CD4-positive, alpha-beta T cell treated with Interferon alpha-2 for 1 hour (primary cell): Measurements from ENCODE around the gene TBC1D9.
"Not testable (repeated sequence)": the region's sequence is repeated elsewhere in the genome, so short reads cannot be mapped to it uniquely, and the experiment has no call there.

Source experiments
- DNase-seq, 2 donors: peaks; one replicate each; pipeline ENCODE4 v3.0.0-alpha.2; 2020 to 2022

TBC1D9 gene

DNA sequence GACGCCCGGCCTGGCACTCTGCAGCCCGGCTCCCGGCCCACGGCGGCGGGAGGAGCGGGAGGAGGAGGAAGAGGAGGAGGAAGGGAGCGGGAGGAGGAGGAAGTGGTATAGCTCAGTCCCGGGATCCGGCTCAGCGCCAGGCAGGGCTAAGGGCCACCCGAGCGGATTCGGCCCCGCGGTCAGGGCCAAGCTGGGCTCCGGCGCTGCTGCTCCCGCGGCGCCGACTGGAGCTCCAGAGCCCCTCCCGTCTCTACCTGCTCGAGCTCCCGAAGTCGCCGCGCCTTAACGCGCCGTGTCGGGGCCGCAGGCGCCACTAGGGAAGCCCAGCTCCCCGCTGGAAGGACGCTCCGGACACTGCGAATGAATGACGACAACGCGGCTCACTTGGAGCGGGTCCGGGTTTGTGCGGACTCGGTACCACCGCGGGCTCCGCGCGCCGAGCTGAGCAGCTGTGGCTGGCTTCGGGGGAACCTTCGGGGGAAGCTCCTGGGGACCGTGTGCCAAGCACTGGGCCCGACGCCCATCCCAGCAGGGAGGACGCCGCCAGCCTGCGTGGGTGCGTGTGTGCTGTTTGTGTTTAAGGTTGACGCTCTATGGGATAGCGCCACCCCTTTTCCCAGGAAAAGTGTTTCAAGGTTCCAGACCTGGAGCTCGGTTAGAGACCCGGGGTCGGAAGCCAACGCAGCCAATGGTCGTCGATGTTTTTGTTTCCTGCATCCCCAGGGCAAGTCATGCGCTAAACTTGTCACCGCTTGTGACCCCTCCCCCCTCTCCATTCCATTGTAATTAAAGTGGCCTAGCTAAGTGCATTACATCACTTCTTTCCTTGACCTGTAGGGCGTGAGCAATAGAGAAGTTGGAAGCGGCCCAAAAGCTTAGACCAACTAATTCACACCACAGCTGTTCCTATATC, at the start of gene TBC1D9:
TBC1D9 (minus strand) TSS at position 67 of the 913 bp plus-strand sequence. CDS start 340 bp downstream, outside the sequence.
- peak; percentile 28 to 77 for DNase-seq

DNA sequence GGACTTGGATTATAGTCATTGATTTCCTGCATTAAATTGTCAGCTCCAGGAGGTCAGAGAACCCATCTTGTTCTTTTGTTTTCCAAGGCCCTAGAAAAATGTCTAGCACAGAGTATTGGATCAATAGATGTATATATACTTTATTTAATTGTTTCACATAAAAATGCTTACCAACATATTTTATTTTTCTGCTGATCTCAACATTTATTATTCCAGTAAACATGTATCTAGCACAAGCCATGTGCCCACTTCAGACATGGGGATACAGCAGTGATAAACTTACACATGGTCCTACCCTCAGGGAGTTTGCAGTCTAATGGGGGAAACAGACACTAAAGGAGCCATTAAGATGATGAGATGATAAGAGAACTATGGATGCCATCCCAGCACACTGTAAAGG, 49.1 kb upstream of the TBC1D9 start:
- DNase-seq: no peak

DNA sequence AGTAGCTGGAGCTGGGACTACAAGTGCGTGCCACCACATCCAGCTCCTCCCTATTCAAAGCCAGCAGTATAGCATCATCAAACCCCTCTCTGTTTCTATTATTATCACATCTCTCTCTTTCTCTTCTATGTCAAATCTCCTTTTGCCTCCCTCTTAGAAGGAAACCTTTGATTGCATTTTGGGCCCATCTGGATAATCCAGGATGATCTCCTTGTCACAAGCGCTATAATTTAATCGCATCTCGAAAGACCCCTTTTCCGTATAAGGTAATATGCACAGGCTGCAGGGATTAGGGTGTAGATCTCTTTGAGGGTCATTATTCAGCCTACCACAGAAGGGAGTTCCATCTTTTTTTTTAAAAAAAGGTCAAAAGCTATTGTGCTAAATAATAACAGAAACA, 46.4 kb upstream of the TBC1D9 start:
- no peak for DNase-seq

DNA sequence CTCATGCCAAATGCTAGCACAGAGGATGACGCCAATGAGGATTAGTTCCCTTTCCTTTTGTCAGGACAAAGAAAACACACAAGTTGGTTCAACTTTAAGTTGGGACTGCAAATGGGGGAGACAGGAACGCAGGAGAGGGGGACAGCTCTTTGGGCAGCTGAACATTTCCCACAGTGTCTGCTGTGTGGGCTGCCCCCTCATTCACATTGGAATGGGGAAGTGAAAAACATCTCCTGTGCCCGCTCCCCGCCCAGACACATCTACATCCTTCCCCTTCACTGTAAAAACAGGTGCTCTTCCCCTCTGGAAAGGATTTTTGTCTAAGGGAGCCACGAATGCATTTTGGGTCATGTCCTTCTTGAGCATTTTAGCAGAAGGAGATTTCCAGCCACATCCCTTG, 44.5 kb upstream of the TBC1D9 start:
- DNase-seq: peak in 1 of 2 donors; percentile 14

DNA sequence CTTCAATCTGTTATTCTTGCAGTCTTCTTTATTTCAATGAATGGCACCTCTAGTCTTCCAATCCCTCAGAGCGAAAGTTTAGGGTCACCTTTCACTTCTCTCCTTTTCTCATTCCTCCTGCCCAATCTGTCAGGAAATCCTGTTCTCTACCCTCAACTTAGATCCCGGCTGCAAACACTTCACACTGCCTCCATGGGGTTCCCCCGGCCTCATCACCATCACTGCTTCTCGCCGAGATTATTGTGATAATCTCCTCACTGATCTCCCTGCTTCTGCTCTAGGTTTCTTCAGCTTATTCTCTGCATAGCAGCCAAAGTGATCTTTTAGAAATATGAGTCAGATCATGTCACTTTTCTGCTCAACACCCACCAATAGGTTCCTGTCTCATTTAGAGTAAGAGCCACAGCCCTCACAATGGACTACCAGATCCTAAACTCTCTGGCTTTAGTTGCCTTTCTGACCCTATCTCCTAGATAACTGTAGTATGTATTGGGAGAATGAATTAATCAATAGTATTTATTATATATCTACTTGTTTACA, 43.6 kb upstream of the TBC1D9 start:
- DNase-seq: no peak

DNA sequence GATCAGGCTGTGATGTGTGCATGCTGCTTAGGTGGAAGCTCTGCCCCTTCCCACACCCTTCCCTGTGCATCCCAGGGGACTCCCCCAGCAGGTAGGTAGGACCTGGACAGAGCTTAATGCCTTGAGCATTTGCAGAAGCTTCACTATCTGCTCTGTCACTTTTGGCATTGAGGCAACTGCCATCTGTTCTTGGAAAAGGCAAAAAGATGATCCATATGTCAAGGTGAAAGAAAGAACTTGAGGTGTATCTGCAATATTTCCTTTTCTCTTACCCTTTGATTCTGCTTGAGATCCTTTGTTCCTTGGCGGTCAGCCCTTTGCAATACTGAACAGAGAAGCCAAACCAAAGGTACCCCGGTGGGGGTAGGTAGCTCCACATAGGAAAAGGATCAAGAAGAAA, 37.1 kb upstream of the TBC1D9 start:
- DNase-seq: no peak

DNA sequence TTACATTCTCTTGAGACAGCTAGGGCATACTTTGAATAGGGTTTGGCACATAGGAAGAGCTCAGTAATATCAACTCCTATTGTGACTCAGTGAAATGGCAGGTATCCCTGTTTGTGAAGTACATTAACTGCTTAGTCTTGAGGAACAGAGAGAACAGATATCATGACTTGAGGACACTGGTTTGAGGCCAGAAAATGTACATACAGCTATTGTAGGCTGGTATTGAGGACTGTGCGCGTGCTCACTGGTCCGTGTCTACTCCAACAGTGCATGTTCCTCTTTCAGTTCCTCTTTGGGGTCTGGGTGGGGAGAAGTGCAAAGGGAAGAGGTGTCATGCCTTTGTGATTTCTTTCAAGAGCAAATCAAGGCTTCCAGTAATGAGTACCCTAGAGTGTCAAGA, 34.6 kb upstream of the TBC1D9 start:
- DNase-seq: peak; percentile 13 to 77

DNA sequence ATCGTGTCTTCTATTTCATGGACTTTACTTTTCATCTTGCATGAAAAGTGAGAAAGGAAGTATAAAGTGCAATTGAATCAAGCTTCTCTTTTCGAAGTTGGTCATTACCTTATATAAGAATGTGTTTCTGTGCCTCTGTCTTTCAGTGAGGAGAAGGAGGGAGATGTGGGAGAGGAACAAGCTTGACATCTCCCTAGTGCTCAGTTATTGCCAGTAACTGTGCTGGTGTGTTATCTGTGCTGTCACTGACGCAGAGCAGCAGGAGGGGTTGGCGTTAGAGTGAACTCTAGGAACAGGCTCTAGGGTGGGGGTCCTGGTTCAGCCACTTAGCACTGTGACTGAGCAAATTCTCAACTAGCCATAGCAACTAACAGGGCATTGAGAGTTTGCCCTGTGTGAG, 34.0 kb upstream of the TBC1D9 start:
- DNase-seq: no peak

DNA sequence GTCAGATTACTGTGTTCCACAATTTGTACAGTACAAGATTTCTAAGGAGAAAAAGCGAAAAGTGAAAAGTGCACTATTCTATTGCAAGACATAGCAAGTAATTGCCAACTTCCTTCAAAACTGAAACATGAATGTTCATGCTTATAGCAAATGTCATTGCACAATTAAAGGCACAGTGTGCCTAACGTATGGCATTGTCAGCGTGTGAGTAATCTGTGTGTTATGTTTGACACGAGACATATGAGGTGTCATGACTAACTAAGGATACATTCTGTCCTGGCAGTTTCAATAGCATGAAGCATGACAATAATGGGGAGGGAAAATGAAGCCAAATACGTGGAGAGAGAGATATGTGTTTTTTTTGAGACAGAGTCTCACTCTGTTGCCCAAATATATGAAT, 33.6 kb upstream of the TBC1D9 start:
- DNase-seq: peak in 1 of 2 donors; percentile 15

DNA sequence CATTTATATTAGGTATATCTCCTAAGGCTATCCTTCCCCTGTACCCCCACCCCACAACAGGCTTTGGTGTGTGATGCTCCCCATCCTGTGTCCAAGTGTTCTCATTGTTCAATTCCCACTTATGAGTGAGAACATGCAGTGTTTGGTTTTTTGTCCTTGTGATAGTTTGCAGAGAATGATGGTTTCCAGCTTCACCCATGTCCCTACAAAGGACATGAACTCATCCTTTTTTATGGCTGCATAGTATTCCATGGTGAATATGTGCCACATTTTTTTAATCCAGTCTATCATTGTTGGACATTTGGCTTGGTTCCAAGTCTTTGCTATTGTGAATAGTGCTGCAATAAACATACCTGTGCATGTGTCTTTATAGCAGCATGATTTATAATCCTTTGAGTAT, 26.6 kb upstream of the TBC1D9 start:
- DNase-seq: not testable (repeated sequence)

DNA sequence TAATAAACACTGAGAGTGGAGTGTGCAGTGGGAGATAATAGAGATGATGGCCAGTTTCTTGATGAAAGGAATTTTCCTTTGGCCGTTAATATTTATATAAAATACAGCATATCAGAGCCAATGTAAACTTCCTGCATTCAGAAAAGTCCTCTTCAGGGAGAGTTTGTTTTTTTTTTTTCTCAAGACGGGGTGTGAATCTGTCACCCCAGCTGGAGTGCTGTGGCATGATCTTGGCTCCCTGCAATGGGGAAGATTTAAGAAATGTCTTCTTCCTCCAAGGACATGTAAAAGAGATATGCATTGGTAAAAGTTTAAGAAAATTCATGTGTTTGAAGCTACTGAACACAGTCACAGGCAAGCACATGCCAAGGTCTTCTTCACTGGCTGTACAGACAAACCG, 25.4 kb upstream of the TBC1D9 start:
- no peak for DNase-seq

DNA sequence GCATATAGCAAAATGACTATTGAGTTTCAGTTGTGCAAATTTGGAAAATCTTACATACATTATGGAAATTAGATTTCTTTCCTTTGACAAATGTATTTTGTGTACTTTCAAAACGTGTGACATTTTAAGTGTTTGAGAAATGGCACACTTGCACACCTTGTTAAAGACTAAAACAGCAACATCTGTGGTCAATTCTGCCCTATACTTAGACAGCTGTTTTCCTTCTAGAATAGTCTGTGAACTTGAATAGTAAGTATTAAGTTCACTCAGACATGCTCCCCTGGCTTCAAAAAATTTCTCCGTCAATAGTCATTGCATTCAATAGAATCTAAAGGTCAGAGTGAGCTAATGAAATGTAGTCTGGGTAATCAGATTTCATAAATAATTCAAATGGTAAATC, 21.7 kb upstream of the TBC1D9 start:
- no peak for DNase-seq

DNA sequence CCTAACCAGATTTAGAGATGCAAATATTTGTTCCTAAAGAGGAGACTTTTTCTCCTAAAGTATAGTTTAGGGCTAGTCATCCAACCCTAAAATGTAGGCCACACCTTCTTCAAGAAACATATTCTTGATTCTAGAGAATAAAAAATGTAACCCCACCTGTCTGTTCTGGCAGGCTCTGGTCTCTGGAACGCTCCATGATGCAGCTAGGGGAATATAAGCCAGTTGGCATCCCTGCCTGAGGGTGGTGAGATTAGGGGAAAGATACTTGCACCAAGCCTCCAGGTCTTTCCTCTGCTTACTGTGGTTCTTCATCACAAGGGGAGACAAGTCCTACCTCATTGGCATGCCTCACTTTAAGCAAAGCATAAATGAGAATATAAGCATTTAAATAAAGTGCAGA, 21.2 kb upstream of the TBC1D9 start:
- DNase-seq: no peak

DNA sequence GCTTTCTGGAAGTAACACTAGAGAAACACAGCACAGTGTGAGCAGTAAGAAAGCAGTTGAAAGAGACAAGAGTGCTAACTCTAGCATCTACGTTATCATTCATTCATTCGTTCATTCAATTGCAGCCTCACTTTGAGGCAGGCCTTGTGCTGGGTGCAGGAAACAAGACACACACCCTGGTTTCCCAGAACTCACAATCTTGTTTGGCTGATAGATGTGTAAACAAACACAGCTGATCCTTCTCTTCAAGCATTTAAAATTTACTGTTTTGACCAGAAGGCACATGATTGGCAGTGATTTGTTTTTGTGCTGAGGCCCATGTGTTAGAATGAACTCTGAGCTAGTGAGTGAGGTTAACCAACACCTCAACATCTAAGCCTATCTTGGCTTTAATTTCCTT, 20.4 kb upstream of the TBC1D9 start:
- DNase-seq: no peak

DNA sequence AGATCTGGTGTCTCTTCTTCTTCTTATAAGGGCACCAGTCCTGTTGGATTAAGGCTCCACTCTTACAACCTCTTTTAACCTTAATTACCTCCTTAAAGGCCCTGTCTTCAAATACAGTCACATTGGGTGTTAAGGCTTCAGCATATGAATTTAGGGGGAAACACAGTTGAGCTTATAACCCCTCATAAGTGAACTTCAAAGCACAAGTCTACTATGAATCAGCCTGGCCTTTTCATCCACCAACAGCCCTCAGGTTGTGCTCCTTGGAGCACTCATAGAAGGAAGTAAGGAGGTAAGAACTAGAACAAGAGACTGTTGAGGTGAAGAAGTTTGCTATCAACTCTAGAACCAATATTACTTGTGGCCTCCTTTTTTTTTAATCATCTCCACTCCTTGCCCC, 18.8 kb upstream of the TBC1D9 start:
- no peak for DNase-seq

DNA sequence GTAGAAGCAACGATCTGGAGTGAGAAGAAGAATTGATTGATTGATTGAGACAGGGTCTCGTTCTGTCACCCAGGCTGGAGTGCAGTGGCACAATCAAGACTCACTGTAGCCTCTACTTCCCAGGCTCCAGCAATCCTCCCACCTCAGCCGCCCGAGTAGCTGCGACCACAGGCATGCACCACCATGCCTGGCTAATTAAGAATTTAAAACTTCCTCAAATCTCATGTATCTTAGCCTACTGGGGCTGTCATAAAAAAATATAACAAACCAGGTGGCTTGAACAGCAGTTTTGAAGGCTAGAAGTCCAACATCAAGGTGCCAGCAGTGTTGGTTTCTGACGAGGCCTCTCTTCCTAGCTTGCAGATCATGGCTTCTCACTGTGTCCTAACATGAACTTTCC, 18.3 kb upstream of the TBC1D9 start:
- no peak for DNase-seq

DNA sequence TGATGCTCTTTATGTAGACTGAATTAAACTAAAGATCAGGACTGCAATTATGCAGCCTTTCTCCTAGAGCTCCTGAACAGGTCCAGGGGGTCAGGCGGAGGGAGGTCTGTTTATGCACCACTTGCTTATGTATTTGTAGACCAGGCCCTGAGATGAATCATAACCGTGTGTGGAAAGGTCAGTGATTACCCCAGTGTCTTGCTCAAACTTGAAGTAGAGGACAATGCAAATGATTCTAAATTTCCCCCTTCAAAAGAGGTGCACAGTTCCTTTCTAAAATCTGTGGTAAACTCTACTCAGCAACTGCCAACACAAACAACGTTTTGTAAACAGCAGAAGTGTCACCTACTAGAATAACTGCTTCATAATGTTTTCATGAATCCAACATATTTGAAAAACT, 13.0 kb upstream of the TBC1D9 start:
- DNase-seq: no peak

DNA sequence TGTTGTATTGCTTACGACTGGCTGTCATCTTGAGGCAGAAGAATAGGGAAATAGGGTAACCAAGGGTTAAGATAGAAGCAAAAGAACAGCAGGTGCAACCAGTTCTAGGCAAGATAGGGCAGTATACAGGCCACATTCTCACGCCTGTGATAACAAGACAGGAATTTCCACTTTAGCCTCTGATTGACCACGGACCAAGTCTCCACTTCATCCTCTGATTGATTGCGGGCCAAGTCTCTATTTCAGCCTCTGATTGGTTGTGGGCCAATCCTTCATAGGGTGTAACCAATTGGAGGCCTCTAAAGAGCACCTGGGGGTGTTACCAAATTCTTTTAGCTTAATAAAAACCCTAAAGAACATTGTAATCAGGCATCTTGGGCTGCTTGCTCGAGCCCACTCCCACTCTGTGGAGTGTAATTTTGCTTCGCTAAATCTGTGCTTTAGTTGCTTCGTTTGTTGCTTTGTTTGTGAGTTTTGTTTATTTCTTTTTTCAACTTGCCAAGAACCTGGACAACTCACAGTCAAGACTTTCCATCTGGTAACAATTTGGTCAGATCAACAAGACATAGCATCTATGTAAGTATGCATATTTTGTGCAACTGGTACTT, 8.7 kb upstream of the TBC1D9 start:
- DNase-seq: no peak

DNA sequence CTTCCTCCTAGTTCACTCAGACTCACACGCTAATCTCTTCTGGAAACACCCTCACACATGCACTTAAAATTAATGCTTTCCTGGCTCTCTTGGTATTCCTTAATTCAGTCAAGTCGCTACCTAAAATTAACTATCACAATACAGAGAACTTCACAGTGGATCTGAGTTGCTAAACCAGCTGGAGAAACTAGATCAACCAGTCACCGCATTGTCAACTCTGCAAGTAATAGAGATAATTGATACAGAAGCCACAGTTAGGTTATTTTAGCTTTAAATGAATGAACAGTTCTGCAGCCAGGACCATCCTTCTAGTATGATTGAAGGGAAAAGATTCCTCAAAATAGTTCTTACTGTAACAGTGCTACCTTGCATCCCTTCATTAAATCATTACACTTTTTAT, 6.0 kb upstream of the TBC1D9 start:
- DNase-seq: no peak

DNA sequence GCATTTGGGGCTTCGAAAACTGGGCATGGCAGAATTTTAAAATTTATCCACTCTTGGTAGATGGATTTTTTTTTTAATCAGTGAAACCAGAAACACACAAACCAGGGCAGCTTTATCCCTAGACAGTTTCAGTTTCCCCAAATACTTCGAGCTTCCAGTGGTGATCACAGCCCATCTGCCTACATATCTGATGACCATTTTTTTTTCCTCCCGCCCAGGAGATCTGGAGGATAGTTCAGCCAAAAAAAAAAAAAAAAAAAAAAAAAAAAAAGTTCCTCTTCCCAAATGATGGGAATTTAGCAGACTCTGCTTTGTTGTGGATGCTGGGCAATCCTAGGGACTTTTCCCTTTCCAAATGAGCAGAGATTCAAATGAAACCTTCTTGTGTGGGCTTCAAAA, 1.0 kb upstream of the TBC1D9 start:
- DNase-seq: no peak

DNA sequence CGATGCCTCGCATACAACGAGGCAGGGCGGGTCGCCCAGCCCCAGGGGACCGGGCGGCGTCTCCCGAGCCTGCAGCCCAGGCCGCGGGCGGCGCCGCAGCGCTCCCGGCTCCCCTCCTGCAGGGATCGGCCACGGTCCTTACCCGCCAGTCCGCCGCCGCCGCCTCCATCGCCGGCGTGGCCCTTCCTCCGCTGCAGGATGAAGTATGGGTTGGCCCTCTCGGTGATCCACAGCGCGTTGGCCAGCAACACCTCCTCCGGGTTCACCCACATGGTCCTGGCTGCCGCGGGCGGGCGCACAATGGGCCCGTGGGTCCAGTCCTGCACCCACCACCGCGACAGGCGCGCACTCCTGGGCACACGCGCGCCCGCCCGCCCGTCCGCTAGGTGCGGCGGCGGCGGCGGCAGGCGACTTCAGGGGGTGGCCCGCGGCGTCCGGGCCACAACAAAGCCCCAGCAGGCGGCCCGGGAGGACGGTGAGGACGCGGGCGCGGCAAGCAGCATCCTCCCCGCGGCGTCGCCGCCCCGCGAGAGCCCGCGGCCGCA, 339 bp downstream of the TBC1D9 start:
- DNase-seq: peak in 1 of 2 donors; percentile 14

DNA sequence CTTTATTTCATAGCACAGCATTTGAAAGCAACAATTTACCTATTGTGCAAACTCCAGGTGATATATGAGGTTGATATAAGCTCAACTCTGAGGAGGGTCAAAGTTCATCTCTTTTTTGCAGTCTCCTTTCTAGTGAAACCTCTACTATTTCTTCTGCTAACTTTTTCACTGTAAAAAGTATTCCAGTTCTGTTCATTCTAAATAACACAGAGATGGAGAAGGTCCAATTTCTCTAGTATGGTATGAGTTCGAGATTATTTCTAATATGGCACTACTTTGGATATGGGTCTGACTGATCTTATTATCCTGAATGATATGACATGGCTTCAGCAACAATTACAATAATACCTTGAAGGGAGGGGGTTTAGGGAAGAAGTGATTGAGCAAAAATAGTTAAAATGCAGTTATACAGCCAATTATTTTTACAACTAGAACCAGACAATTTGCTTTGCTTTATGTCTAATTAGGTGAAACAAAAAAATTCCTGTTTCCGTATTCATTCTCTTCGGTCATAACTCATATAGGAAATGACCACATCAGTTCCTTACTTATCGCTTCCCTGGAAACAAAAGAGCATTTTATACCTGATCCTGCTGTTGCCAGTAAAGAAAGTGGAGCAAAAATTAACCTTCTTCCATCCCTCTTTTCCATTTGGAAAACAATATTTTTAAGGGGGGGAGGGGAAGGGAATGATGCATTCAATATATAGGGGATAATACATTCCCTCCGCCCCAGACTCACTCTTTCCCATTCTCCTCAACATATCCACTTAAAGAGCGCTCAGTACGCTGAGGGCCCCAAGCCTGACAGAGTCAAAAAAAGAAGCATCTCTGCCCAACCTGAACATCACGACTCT, 1.0 kb downstream of the TBC1D9 start:
- DNase-seq: no peak

DNA sequence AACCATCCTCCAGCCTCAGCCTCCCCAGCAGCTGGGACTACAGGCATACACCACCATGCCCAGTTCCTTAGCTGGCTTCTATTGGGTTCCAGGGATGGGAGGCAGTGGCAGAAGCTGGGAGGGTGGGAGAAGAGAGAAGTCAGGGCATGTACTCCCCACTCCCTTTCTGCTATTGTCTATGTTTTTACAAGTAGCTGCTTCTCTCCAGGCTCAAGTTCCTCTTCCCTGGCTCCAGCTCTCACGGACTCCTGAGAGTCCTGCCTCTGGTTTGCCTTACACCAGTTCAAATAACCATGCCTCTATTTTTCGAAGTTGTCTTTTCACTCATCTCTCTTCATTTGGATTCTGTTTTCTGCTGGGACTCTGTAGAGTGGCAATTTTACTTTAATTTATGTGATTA, 2.9 kb downstream of the TBC1D9 start:
- DNase-seq: no peak
